HepG2 (cell line): ENCODE measurements around the gene ANKRD17. TPM values are rescaled to one million over a fixed set of nuclear protein-coding genes. Genes with fewer than 3 reads are reported as not detected.
A peak's percentile ranks its signal among the peaks of the same experiment; 100 is the strongest.

Experiments used
- ATAC-seq: fragments of 200-7000 bp; cut with Tn5 transposase; 3 replicates; pipeline ENCODE4 v1.9.1; 2020; ENCODE audit warnings: mild to moderate bottlenecking, moderate library complexity
- BruUV-seq: library from RNA; stranded (reverse); fragments of 400-500 nt; replicated peaks from 2 replicates; lab custom pipeline; 2021; lab: Mats Ljungman, UMichigan
- CTCF ChIA-PET: fragments of 300-600 bp; formaldehyde crosslinking; extraction: SDS; loops from one replicate; lab custom pipeline; 2021; ENCODE audit warnings: low total read pairs, inconsistent platforms, low intra/inter-chr PET ratio; lab: Yijun Ruan, JAX
- POLR2A ChIA-PET: fragments of 350-600 bp; sonication (Branson Sonifier 250); formaldehyde crosslinking; loops from one replicate; lab custom pipeline; 2020; ENCODE audit warnings: antibody characterized with exemption, inconsistent platforms; lab: Yijun Ruan, JAX
- DNase-seq: peaks from one replicate; pipeline ENCODE4 v3.0.0-alpha.2; 2015; ENCODE audit warnings: low spot score
- FAIRE-seq: peaks from 3 replicates; lab custom pipeline; 2011; peaks lifted over from hg19 to GRCh38; lab: Jason Lieb, UNC
- H2AFZ ChIP-seq: one replicate; pipeline ENCODE4 v1.6.1; 2011; ENCODE audit warnings: low read length, inconsistent platforms
- H3K27ac ChIP-seq: fragments of 300-600 bp; 3 replicates; pipeline ENCODE4 v1.8.0; 2011; ENCODE audit warnings: mixed run types, mild to moderate bottlenecking, mixed read lengths, low read length, inconsistent platforms; ENCODE audit not compliant: insufficient read depth; ENCODE audit errors: extremely low read length
- H3K27me3 ChIP-seq, 2 experiments: fragments of 200-600 bp in 1 of 2; 2 replicates in 1 of 2; 3 replicates in 1 of 2; pipeline versions ENCODE4 v1.6.0 to v1.8.0; 2011; ENCODE audit warnings: low read length in 2 of 2, mild to moderate bottlenecking in 2 of 2, moderate library complexity in 2 of 2, inconsistent platforms in 1 of 2; ENCODE audit not compliant: insufficient read depth in 2 of 2, control insufficient read depth in 1 of 2
- H3K36me3 ChIP-seq, 2 experiments: fragments of 200-600 bp in 1 of 2; replicated peaks in 1 of 2; 2 replicates in 1 of 2; 3 replicates in 1 of 2; pipeline versions ENCODE4 v1.5.1 to v1.8.0; 2011; ENCODE audit warnings: low read length in 2 of 2, inconsistent platforms in 1 of 2; ENCODE audit not compliant: insufficient read depth in 2 of 2, control insufficient read depth in 1 of 2
- H3K4me1 ChIP-seq: 2 replicates; pipeline ENCODE4 v1.5.1; 2012; ENCODE audit warnings: low read length, inconsistent platforms; ENCODE audit not compliant: insufficient read depth
- H3K4me2 ChIP-seq: 2 replicates; pipeline ENCODE4 v1.6.0; 2011; ENCODE audit warnings: low read depth, low read length, inconsistent platforms
- H3K4me3 ChIP-seq, 3 experiments: fragments of 200-600 bp in 1 of 3; sonication (generic), shearing (Covaris generic) in 1 of 3; replicated peaks in 1 of 3; 2 replicates each; pipeline ENCODE4 v1.5.1; 2011 to 2016; ENCODE audit warnings: low read length in 3 of 3, inconsistent platforms in 2 of 3, low read depth in 2 of 3, mild to moderate bottlenecking in 2 of 3, control low read depth in 1 of 3, mixed read lengths in 1 of 3; ENCODE audit not compliant: insufficient read depth in 1 of 3
- H3K79me2 ChIP-seq: one replicate; pipeline ENCODE4 v1.6.1; 2011; ENCODE audit warnings: low read length, inconsistent platforms; ENCODE audit not compliant: insufficient read depth
- H3K9ac ChIP-seq: 2 replicates; pipeline ENCODE4 v1.6.0; 2011; ENCODE audit warnings: mild to moderate bottlenecking, low read depth, low read length, inconsistent platforms; ENCODE audit not compliant: insufficient read depth
- H3K9me3 ChIP-seq: 2 replicates; pipeline ENCODE4 v1.5.1; 2012; ENCODE audit warnings: mild to moderate bottlenecking, low read length
- H4K20me1 ChIP-seq: 2 replicates; pipeline ENCODE4 v1.6.0; 2011; ENCODE audit warnings: inconsistent platforms, mild to moderate bottlenecking, low read length, moderate library complexity; ENCODE audit not compliant: insufficient read depth
- HDAC2 ChIP-seq: sonication (generic); formaldehyde crosslinking; IDR thresholded peaks from 2 replicates; pipeline ENCODE4 v1.4.0; 2020; ENCODE audit warnings: missing genetic modification reagents
- MAFF ChIP-seq: IDR thresholded peaks from 2 replicates; pipeline ENCODE4 v1.6.1; 2011; ENCODE audit warnings: low read depth, low read length, improper control_type of control experiment
- RAD21 ChIP-seq: fragments of 450-650 bp; formaldehyde crosslinking; IDR thresholded peaks from 2 replicates; pipeline ENCODE4 v1.5.0; 2020; ENCODE audit warnings: mild to moderate bottlenecking
- RBM22 ChIP-seq: fragments of 200-400 bp; formaldehyde crosslinking; optimal IDR thresholded peaks from 2 replicates; pipeline ENCODE3; 2017; ENCODE audit warnings: mild to moderate bottlenecking, low read length, moderate library complexity
- SMAD9 ChIP-seq: sonication (generic); formaldehyde crosslinking; IDR thresholded peaks from 2 replicates; pipeline ENCODE4 v1.5.1; 2020; ENCODE audit warnings: mild to moderate bottlenecking, missing genetic modification reagents
- TGIF2 ChIP-seq: IDR thresholded peaks from 2 replicates; pipeline ENCODE4 v1.6.1; 2016; ENCODE audit warnings: control low read depth, missing compliant biosample characterization
- ZFP90 ChIP-seq: sonication (generic); formaldehyde crosslinking; IDR thresholded peaks from 2 replicates; pipeline ENCODE4 v1.8.0; 2022; ENCODE audit warnings: missing genetic modification reagents, mild to moderate bottlenecking, inconsistent platforms, borderline replicate concordance
- ZNF180 ChIP-seq: sonication (generic); formaldehyde crosslinking; IDR thresholded peaks from 2 replicates; pipeline ENCODE4 v1.4.0; 2020; ENCODE audit warnings: low read depth, missing genetic modification reagents, borderline replicate concordance
- ZNF660 ChIP-seq: sonication (generic); formaldehyde crosslinking; IDR thresholded peaks from 2 replicates; pipeline ENCODE4 v1.5.1; 2020; ENCODE audit warnings: mild to moderate bottlenecking, low read depth, missing genetic modification reagents, borderline replicate concordance
- WGBS: methylation state at CpG from one replicate; pipeline ENCODE4 v1.1.6; 2017; ENCODE audit warnings: low lambda C conversion rate; 5-methylcytosine and 5-hydroxymethylcytosine counted together
- in situ Hi-C: cut with HindIII; loops from 2 replicates; pipeline ENCODE4 v1.10.0; 2017; ENCODE audit warnings: low pct_unique_long_range_greater_than_20kb; ENCODE audit not compliant: extremely low pct_ligation_motif_present
- intact Hi-C: fragments of 100-400 bp; cut with micrococcal nuclease; formaldehyde crosslinking; loops from one replicate; pipeline ENCODE4 v1.10.0; 2022; ENCODE audit not compliant: unreplicated experiment
- polyA plus RNA-seq, 8 experiments: library from polyadenylated mRNA; depleted of rRNA in 3 of 8; stranded (reverse) in 7 of 8; unstranded in 1 of 8; fragments of >200 nt; fragmentation: Illumina TruSeq in 4 of 8; extraction: Trizol in 4 of 8; gene quantifications; 2 replicates each; pipeline versions ENCODE4 v1.2.1 to v1.2.3, GENCODE V29; 2011 to 2016; ENCODE audit warnings: low read depth in 4 of 8, missing spikeins in 1 of 8, mixed read lengths in 1 of 8; ENCODE audit not compliant: insufficient read depth in 1 of 8
- total RNA-seq, 5 experiments: library from RNA; depleted of rRNA; stranded (reverse); fragments of >200 nt; fragmentation: Illumina TruSeq; extraction: Trizol; gene quantifications; 2 replicates each; pipeline ENCODE4 v1.2.3, GENCODE V29; 2016; ENCODE audit warnings: low read depth in 1 of 5

ANKRD17 gene
- total and polyA plus RNA-seq, 2 of the 13 experiments (the other 11 are each of a cell fraction or from before 2014, with no cell fraction given), result 55.7 to 61.1 TPM

DNA sequence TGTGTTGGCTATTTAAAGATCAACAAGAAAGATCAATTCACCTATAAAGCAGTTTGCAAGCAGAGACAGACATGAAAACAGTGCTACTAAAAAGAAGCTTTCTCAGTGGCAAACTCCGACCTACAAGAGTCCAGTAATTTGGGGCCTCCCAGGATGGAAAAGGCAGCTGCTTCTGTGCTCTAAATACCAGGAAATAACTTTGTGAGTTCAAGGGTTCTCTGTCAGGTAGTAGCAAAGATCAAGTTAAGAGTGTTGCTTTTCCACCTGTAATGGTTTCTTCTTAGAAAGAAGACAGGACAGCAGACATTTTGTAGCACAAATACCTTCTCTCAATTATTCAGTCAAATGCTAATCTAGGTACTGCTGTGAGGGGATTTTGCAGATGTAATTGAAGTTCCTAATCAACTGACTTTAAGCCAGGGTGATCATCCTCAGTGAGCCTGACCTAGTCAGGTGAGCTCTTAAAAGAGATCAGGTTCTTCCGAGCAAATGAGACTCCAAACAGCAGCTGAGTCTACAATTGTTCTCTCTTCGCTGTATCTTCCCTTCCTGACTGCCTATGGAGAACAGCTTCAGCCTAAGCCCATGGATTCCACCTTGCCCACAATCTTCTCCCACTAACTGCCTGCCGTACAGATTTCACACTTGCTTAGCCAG is 13.5 kb downstream of the ANKRD17 start:
- no peak overlapping the region for H3K27ac ChIP-seq
- FAIRE-seq (no peak), ATAC-seq (peak; percentile 47), DNase-seq (no peak)
- ChIA-PET POLR2A (interaction anchor here (0.8 to 2.0 kb wide), 3 partner anchors 9 to 14 kb away, joined by 3 to 9 read pairs (median 3); partner anchors contain the start of gene ANKRD17), CTCF (no interaction called here)
- in situ Hi-C loops (no loop called here), intact Hi-C loops (no loop called here)
- 99% methylated on average over 4 of the region's 4 CpGs for WGBS
- no peak overlapping the region for H2AFZ ChIP-seq
- no peak for TF ChIP-seq RAD21 (CRISPR knock-in tag)
- peak; percentile 75 for TF ChIP-seq RBM22
- TF ChIP-seq ZFP90, result no peak
- TF ChIP-seq MAFF, result no peak
- no peaks in the 10 kb centered on the region; a peak in 1 of 5 replicates for H3K27me3 ChIP-seq
- peaks cover 0 to 9% of the 10 kb centered on the region in 2 experiments; a peak in 4 of 5 replicates for H3K36me3 ChIP-seq
- peaks cover 33% of the 10 kb centered on the region for H3K4me1 ChIP-seq
- peaks cover 100% of the 10 kb centered on the region for H3K79me2 ChIP-seq
- TSS peak; percentile 2 for BruUV-seq
- H3K9me3 ChIP-seq, result no peaks in the 10 kb centered on the region
- no peak overlapping the region for H3K9ac ChIP-seq
- no peak overlapping the region; the same call in 1 of the 2 replicates for H3K4me2 ChIP-seq
- peaks cover 81% of the 10 kb centered on the region for H4K20me1 ChIP-seq
- H3K4me3 ChIP-seq, result no peak overlapping the region

DNA sequence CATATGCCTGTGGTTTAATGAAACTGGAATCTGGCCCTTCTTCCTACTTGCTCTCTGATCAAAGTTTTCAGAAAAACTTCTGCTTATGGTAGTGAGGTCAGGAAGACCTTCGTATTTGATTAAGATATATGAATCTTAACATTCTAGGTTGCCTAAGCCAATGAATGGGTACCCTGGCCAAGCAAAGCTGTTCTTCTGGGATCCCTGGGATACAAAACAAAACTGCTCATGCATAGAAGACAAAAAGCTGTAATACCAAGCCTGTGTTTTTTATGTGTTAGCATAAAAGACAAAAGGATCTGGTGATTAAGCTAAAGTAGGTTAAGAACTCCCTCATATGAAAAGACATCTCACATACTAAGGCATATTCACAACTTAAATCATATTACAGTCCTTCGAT is 21.6 kb downstream of the ANKRD17 start:
- Histone ChIP-seq H3K27me3 (no peaks in the 10 kb centered on the region), H3K27ac (no peak overlapping the region), H3K9me3 (no peaks in the 10 kb centered on the region), H3K4me3 (no peak overlapping the region), H4K20me1 (peaks cover 57% of the 10 kb centered on the region), H3K4me1 (peaks cover 10% of the 10 kb centered on the region), H3K4me2 (no peak overlapping the region), H3K36me3 (peaks cover 9 to 43% of the 10 kb centered on the region in 2 experiments)
- no peak for DNase-seq
- intact Hi-C loops, result loop anchor here (5.0 kb wide), 1 partner anchor 40 kb away; no protein-coding TSS in a partner anchor
- ChIA-PET POLR2A (no interaction called here), CTCF (no interaction called here)
- in situ Hi-C loops, result no loop called here
- no TSS peak for BruUV-seq
- FAIRE-seq, result no peak
- no peak for ATAC-seq
- 92% methylated on average over 2 of the region's 2 CpGs for WGBS
- TF ChIP-seq ZNF660 (CRISPR knock-in tag) (no peak), HDAC2 (CRISPR knock-in tag) (no peak), SMAD9 (no peak), ZNF180 (CRISPR knock-in tag) (no peak), TGIF2 (no peak)
- TF ChIP-seq, all 625 proteins: peak for 0
- Histone ChIP-seq H2AFZ (no peak overlapping the region), H3K9ac (no peak overlapping the region), H3K79me2 (peaks cover 90% of the 10 kb centered on the region)
